Fibroblast of the aortic adventitia (primary cell): ENCODE data around the gene LTB. TPM values are rescaled to one million over a fixed set of nuclear protein-coding genes. Genes with fewer than 3 reads are reported as not detected.

Source experiments
- DNase-seq: peaks from one replicate; pipeline ENCODE4 v3.0.0-alpha.2; 2010; ENCODE audit warnings: low read depth
- H3K4me3 ChIP-seq: 2 replicates; pipeline ENCODE4 v1.5.1; 2011; ENCODE audit warnings: low read depth, mild to moderate bottlenecking, control low read depth, low read length, moderate library complexity
- CTCF ChIP-seq: IDR thresholded peaks from 2 replicates; pipeline ENCODE4 v1.5.1; 2011; ENCODE audit warnings: mild to moderate bottlenecking, low read length, control low read depth, inconsistent platforms; ENCODE audit not compliant: insufficient read depth
- total RNA-seq: library from RNA; depleted of rRNA; stranded (reverse); fragments of >200 nt; gene quantifications from 2 replicates; pipeline ENCODE4 v1.2.3, GENCODE V29; 2012; ENCODE audit warnings: low replicate concordance

Gene LTB
- total RNA-seq, 1 donor = not detected

GRCh38 chr6:31575952-31576685, 6.1 kb downstream of the LTB start:
- no peak for TF ChIP-seq CTCF
- H3K4me3 ChIP-seq = no peak overlapping the region
- no peak for DNase-seq

GRCh38 chr6:31575335-31575901, 6.8 kb downstream of the LTB start, which contains the start of gene TNF:
TNF (plus strand) TSS chr6:31575565; CDS start chr6:31575742, 177 bp downstream.
- DNase-seq = no peak
- no peak for TF ChIP-seq CTCF
- no peak within 1 kb of the TSS for H3K4me3 ChIP-seq

GRCh38 chr6:31574106-31575061, 7.8 kb downstream of the LTB start:
- TF ChIP-seq CTCF = no peak
- no peak for DNase-seq
- no peak overlapping the region for H3K4me3 ChIP-seq

- no peak for TF ChIP-seq CTCF
- no peak overlapping the region for H3K4me3 ChIP-seq
- no peak for DNase-seq
Measured at GRCh38 chr6:31573239-31574105, 8.8 kb downstream of the LTB start.

GRCh38 chr6:31572041-31572911, 9.9 kb downstream of the LTB start, which contains the start of gene LTA:
LTA (plus strand) TSS chr6:31572289; CDS start chr6:31572743, 454 bp downstream.
- no peak for DNase-seq
- no peak within 1 kb of the TSS for H3K4me3 ChIP-seq
- no peak for TF ChIP-seq CTCF
